ENCODE measurements around the gene CFAP46.
"Not testable (repeated sequence)": the region's sequence is repeated elsewhere in the genome, so short reads cannot be mapped to it uniquely, and the experiment has no call there.

The CFAP46 gene

GRCh38 chr10:132915411-132915810, 27.0 kb downstream of the CFAP46 start:
- DNase-seq (ENCODE audit: low read depth in 2 of 3, low spot score in 1 of 3), result no peak

GRCh38 chr10:132914732-132915131, 27.6 kb downstream of the CFAP46 start:
- no peak for DNase-seq (ENCODE audit: low read depth in 2 of 3, low spot score in 1 of 3)

GRCh38 chr10:132913559-132914115, 28.7 kb downstream of the CFAP46 start:
- DNase-seq (ENCODE audit: low read depth in 2 of 3, low spot score in 1 of 3), result no peak

GRCh38 chr10:132912713-132913558, 29.4 kb downstream of the CFAP46 start:
- no peak for DNase-seq (ENCODE audit: low read depth in 2 of 3, low spot score in 1 of 3)

- DNase-seq (ENCODE audit: low read depth in 2 of 3, low spot score in 1 of 3), result no peak
These were observed 30.1 kb downstream of the CFAP46 start for GRCh38 chr10:132912225-132912712.

GRCh38 chr10:132911786-132912097, 30.6 kb downstream of the CFAP46 start:
- DNase-seq (ENCODE audit: low read depth in 2 of 3, low spot score in 1 of 3), result no peak

- no peak for DNase-seq (ENCODE audit: low read depth in 2 of 3, low spot score in 1 of 3)
These were observed 31.2 kb downstream of the CFAP46 start for GRCh38 chr10:132910901-132911785.

- DNase-seq (ENCODE audit: low read depth in 2 of 3, low spot score in 1 of 3), result no peak
These were observed 32.0 kb downstream of the CFAP46 start for GRCh38 chr10:132910186-132910880.

- DNase-seq (ENCODE audit: low read depth in 2 of 3, low spot score in 1 of 3), result no peak
These were observed 32.8 kb downstream of the CFAP46 start for GRCh38 chr10:132909491-132910071.

- DNase-seq (ENCODE audit: low read depth in 2 of 3, low spot score in 1 of 3), result no peak
These were observed 33.6 kb downstream of the CFAP46 start for GRCh38 chr10:132908621-132909295.

GRCh38 chr10:132907821-132908620, 34.3 kb downstream of the CFAP46 start:
- DNase-seq (ENCODE audit: low read depth in 2 of 3, low spot score in 1 of 3), result no peak

- DNase-seq (ENCODE audit: low read depth in 2 of 3, low spot score in 1 of 3), result no peak
These were observed 35.5 kb downstream of the CFAP46 start for GRCh38 chr10:132906836-132907235.

- DNase-seq (ENCODE audit: low read depth in 2 of 3, low spot score in 1 of 3), result no peak
These were observed 36.3 kb downstream of the CFAP46 start for GRCh38 chr10:132906106-132906505.

GRCh38 chr10:132905661-132906060, 36.7 kb downstream of the CFAP46 start:
- no peak for DNase-seq (ENCODE audit: low read depth in 2 of 3, low spot score in 1 of 3)

GRCh38 chr10:132904814-132905649, 37.3 kb downstream of the CFAP46 start:
- DNase-seq (ENCODE audit: low read depth in 2 of 3, low spot score in 1 of 3), result peak; percentile 18 to 41 (median 37)

GRCh38 chr10:132904181-132904813, 38.1 kb downstream of the CFAP46 start:
- peak; percentile 13 to 42 (median 28) for DNase-seq (ENCODE audit: low read depth in 2 of 3, low spot score in 1 of 3)

- DNase-seq (ENCODE audit: low read depth in 2 of 3, low spot score in 1 of 3), result not testable (repeated sequence)
These were observed 39.5 kb downstream of the CFAP46 start for GRCh38 chr10:132902656-132903575.
